Measurements from ENCODE around the gene SLC16A8. TPM values are rescaled to one million over a fixed set of nuclear protein-coding genes. Genes with fewer than 3 reads are reported as not detected.
A peak's percentile ranks its signal among the peaks of the same experiment; 100 is the strongest.

Gene SLC16A8
- total and polyA plus RNA-seq, 9 of the 15 experiments (the other 6 are each of a cell fraction or from before 2014, with no cell fraction given): not detected

- TF ChIP-seq MYC (IDR thresholded peaks at IDR 0.05; ENCODE audit: low read depth, low read length) (peak; percentile 86), MYC (CRISPR knock-in tag; IDR thresholded peaks at IDR 0.05; ENCODE audit: borderline replicate concordance, low read depth) (no peak; the same call in 1 of the 2 replicates), PML (IDR thresholded peaks at IDR 0.05; ENCODE audit: low read length) (no peak), ZNF175 (CRISPR knock-in tag; IDR thresholded peaks at IDR 0.05; ENCODE audit: low read depth) (no peak), LCOR (CRISPR knock-in tag; IDR thresholded peaks at IDR 0.05) (no peak), MCM3 (IDR thresholded peaks at IDR 0.05) (no peak), PATZ1 (CRISPR knock-in tag; IDR thresholded peaks at IDR 0.05; ENCODE audit: borderline replicate concordance) (no peak), E2F3 (CRISPR knock-in tag; IDR thresholded peaks at IDR 0.05) (no peak), HDGF (IDR thresholded peaks at IDR 0.05) (no peak), GMEB1 (CRISPR knock-in tag; IDR thresholded peaks at IDR 0.05) (no peak), ZC3H4 (CRISPR knock-in tag; IDR thresholded peaks at IDR 0.05; ENCODE audit: borderline replicate concordance) (no peak), CREM (IDR thresholded peaks at IDR 0.05; ENCODE audit: low read depth) (0 out of 2 replicates have a peak, but pooled peaks have one; percentile 10), ZBTB1 (CRISPR knock-in tag; IDR thresholded peaks at IDR 0.05; ENCODE audit: borderline replicate concordance, low read depth) (no peak), E2F5 (CRISPR knock-in tag; IDR thresholded peaks at IDR 0.05) (no peak), HCFC1 (IDR thresholded peaks at IDR 0.05; ENCODE audit: low read depth, low read length) (no peak), SIX5 (IDR thresholded peaks at IDR 0.05; ENCODE audit: borderline replicate concordance in 1 of 2, insufficient read depth in 1 of 2, low read depth in 1 of 2, low read length in 2 of 2) (no peak), ZNF146 (CRISPR knock-in tag; IDR thresholded peaks at IDR 0.05; ENCODE audit: unreplicated experiment) (no peak), SRSF1 (IDR thresholded peaks at IDR 0.05; ENCODE audit: low read depth, low read length) (no peak), HES1 (IDR thresholded peaks at IDR 0.05; ENCODE audit: low read depth) (no peak), ZNF140 (CRISPR knock-in tag; IDR thresholded peaks at IDR 0.05) (no peak), E2F6 (IDR thresholded peaks at IDR 0.05; ENCODE audit: borderline replicate concordance in 1 of 2, extremely low read depth in 1 of 2, insufficient read depth in 1 of 2, insufficient read length in 1 of 2, low read depth in 1 of 2, low read length in 1 of 2, poor library complexity in 1 of 2, severe bottlenecking in 1 of 2) (peak in 1 of 2 experiments; percentile 55)
Measured at GRCh38 chr22:38051900-38052862, 31.8 kb downstream of the SLC16A8 start (continued).
